ENCODE results near the gene ANKH.
"Not testable (repeated sequence)": the region's sequence is repeated elsewhere in the genome, so short reads cannot be mapped to it uniquely, and the experiment has no call there.

ANKH gene

GRCh38 chr5:14871214-14872069, at the start of gene ANKH:
Gene ANKH (minus strand): TSS chr5:14871778. CDS start chr5:14871447, 331 bp downstream.
- H2AFZ ChIP-seq (ENCODE audit: low read length), result peak within 1 kb of the TSS; percentile 79
- peak within 1 kb of the TSS; percentile 86 for H3K9ac ChIP-seq (ENCODE audit: low read depth, low read length, poor library complexity, severe bottlenecking)
- no peaks in the 10 kb centered on the region for H3K9me3 ChIP-seq (ENCODE audit: insufficient read depth, low read depth, low read length)

GRCh38 chr5:14920121-14920520, 48.5 kb upstream of the ANKH start:
- Histone ChIP-seq H3K27me3 (ENCODE audit: insufficient read depth, low read length, poor library complexity, severe bottlenecking) (no peaks in the 10 kb centered on the region), H4K20me1 (ENCODE audit: insufficient read depth, low read length, poor library complexity, severe bottlenecking) (no peaks in the 10 kb centered on the region), H3K9me2 (replicated peaks; ENCODE audit: low read depth, low read length) (no peaks in the 10 kb centered on the region), H3K79me2 (ENCODE audit: insufficient read depth, low read length) (no peaks in the 10 kb centered on the region), H3F3A (ENCODE audit: low read depth) (no peaks in the 10 kb centered on the region), H3K4me1 (ENCODE audit: insufficient read depth, low read length, poor library complexity, severe bottlenecking) (peaks cover 23% of the 10 kb centered on the region), H2AFZ (ENCODE audit: low read length) (no peak overlapping the region), H3K4me3 (ENCODE audit: low read length, poor library complexity, severe bottlenecking) (no peak overlapping the region), H3K9ac (ENCODE audit: low read depth, low read length, poor library complexity, severe bottlenecking) (no peak overlapping the region), H3K36me3 (ENCODE audit: insufficient read depth, low read length) (no peaks in the 10 kb centered on the region), H3K4me2 (ENCODE audit: low read depth, low read length, poor library complexity, severe bottlenecking) (no peak overlapping the region), H3K9me3 (ENCODE audit: insufficient read depth, low read depth, low read length) (no peaks in the 10 kb centered on the region)
- TF ChIP-seq CTCF (conservative IDR thresholded peaks at IDR 0.05; ENCODE audit: low read length), result no peak
- TF ChIP-seq EZH2phosphoT487 (IDR thresholded peaks at IDR 0.05; ENCODE audit: borderline replicate concordance), result no peak

More at GRCh38 chr5:14871214-14872069, at the start of gene ANKH:
- peak within 1 kb of the TSS; percentile 80 for H3K4me2 ChIP-seq (ENCODE audit: low read depth, low read length, poor library complexity, severe bottlenecking)
- H3K36me3 ChIP-seq (ENCODE audit: insufficient read depth, low read length), result no peaks in the 10 kb centered on the region
- peaks cover 46% of the 10 kb centered on the region for H3K79me2 ChIP-seq (ENCODE audit: insufficient read depth, low read length)
- TF ChIP-seq CTCF (conservative IDR thresholded peaks at IDR 0.05; ENCODE audit: low read length) (no peak), EZH2phosphoT487 (IDR thresholded peaks at IDR 0.05; ENCODE audit: borderline replicate concordance) (no peak)
- H3K4me1 ChIP-seq (ENCODE audit: insufficient read depth, low read length, poor library complexity, severe bottlenecking), result peaks cover 34% of the 10 kb centered on the region
- no peaks in the 10 kb centered on the region for H3F3A ChIP-seq (ENCODE audit: low read depth)
- H3K27me3 ChIP-seq (ENCODE audit: insufficient read depth, low read length, poor library complexity, severe bottlenecking), result no peaks in the 10 kb centered on the region
- no peaks in the 10 kb centered on the region for H3K9me2 ChIP-seq (replicated peaks; ENCODE audit: low read depth, low read length)
- H4K20me1 ChIP-seq (ENCODE audit: insufficient read depth, low read length, poor library complexity, severe bottlenecking), result peaks cover 31% of the 10 kb centered on the region
- peak within 1 kb of the TSS; percentile 79 for H3K4me3 ChIP-seq (ENCODE audit: low read length, poor library complexity, severe bottlenecking)

- not testable (repeated sequence) for H3K79me2 ChIP-seq (ENCODE audit: insufficient read depth, low read length); H3K36me3 ChIP-seq (ENCODE audit: insufficient read depth, low read length); H3K9me2 ChIP-seq (replicated peaks; ENCODE audit: low read depth, low read length); H3K9ac ChIP-seq (ENCODE audit: low read depth, low read length, poor library complexity, severe bottlenecking); H3K4me3 ChIP-seq (ENCODE audit: low read length, poor library complexity, severe bottlenecking); H3K27me3 ChIP-seq (ENCODE audit: insufficient read depth, low read length, poor library complexity, severe bottlenecking); H2AFZ ChIP-seq (ENCODE audit: low read length); H4K20me1 ChIP-seq (ENCODE audit: insufficient read depth, low read length, poor library complexity, severe bottlenecking); H3K4me2 ChIP-seq (ENCODE audit: low read depth, low read length, poor library complexity, severe bottlenecking); H3F3A ChIP-seq (ENCODE audit: low read depth); H3K9me3 ChIP-seq (ENCODE audit: insufficient read depth, low read depth, low read length)
- H3K4me1 ChIP-seq (ENCODE audit: insufficient read depth, low read length, poor library complexity, severe bottlenecking), result peaks cover 14% of the 10 kb centered on the region
Observed at GRCh38 chr5:14919106-14919505, 47.5 kb upstream of the ANKH start.

GRCh38 chr5:14917719-14918118, 46.1 kb upstream of the ANKH start:
- H4K20me1 ChIP-seq (ENCODE audit: insufficient read depth, low read length, poor library complexity, severe bottlenecking), result no peaks in the 10 kb centered on the region
- H3K4me3 ChIP-seq (ENCODE audit: low read length, poor library complexity, severe bottlenecking), result no peak overlapping the region
- no peaks in the 10 kb centered on the region for H3K9me3 ChIP-seq (ENCODE audit: insufficient read depth, low read depth, low read length)
- no peaks in the 10 kb centered on the region for H3K9me2 ChIP-seq (replicated peaks; ENCODE audit: low read depth, low read length)
- no peaks in the 10 kb centered on the region for H3K36me3 ChIP-seq (ENCODE audit: insufficient read depth, low read length)
- no peak overlapping the region for H3K4me2 ChIP-seq (ENCODE audit: low read depth, low read length, poor library complexity, severe bottlenecking)
- no peak overlapping the region for H3K9ac ChIP-seq (ENCODE audit: low read depth, low read length, poor library complexity, severe bottlenecking)
- H3K79me2 ChIP-seq (ENCODE audit: insufficient read depth, low read length), result no peaks in the 10 kb centered on the region
- H2AFZ ChIP-seq (ENCODE audit: low read length), result no peak overlapping the region
- no peak for TF ChIP-seq EZH2phosphoT487 (IDR thresholded peaks at IDR 0.05; ENCODE audit: borderline replicate concordance)
- no peak for TF ChIP-seq CTCF (conservative IDR thresholded peaks at IDR 0.05; ENCODE audit: low read length)
- peaks cover 5% of the 10 kb centered on the region for H3K4me1 ChIP-seq (ENCODE audit: insufficient read depth, low read length, poor library complexity, severe bottlenecking)
- H3K27me3 ChIP-seq (ENCODE audit: insufficient read depth, low read length, poor library complexity, severe bottlenecking), result no peaks in the 10 kb centered on the region
- H3F3A ChIP-seq (ENCODE audit: low read depth), result no peaks in the 10 kb centered on the region
